Body of pancreas (tissue), 4 donors: ENCODE measurements around the gene MOSPD3.

Source experiments
- POLR2A ChIP-seq, 3 donors: fragments of 450-650 bp; IDR thresholded peaks; one replicate each; pipeline ENCODE4 v1.6.1; 2016; ENCODE audit warnings: antibody characterized with exemption in 3 of 3, mild to moderate bottlenecking in 2 of 3
- TF ChIP-seq, protein P1 (sequence below), 7 experiments: fragments of 450-650 bp in 4 of 7; fragments of 200-600 bp in 3 of 7; sonication (generic) in 3 of 7; IDR thresholded peaks; one replicate each; pipeline ENCODE4 v1.5.1; 2016 to 2019; ENCODE audit warnings: antibody characterized with exemption in 7 of 7

GRCh38 chr7:100614308-100614861, 2.0 kb downstream of the MOSPD3 start:
- TF ChIP-seq, protein P1, sequence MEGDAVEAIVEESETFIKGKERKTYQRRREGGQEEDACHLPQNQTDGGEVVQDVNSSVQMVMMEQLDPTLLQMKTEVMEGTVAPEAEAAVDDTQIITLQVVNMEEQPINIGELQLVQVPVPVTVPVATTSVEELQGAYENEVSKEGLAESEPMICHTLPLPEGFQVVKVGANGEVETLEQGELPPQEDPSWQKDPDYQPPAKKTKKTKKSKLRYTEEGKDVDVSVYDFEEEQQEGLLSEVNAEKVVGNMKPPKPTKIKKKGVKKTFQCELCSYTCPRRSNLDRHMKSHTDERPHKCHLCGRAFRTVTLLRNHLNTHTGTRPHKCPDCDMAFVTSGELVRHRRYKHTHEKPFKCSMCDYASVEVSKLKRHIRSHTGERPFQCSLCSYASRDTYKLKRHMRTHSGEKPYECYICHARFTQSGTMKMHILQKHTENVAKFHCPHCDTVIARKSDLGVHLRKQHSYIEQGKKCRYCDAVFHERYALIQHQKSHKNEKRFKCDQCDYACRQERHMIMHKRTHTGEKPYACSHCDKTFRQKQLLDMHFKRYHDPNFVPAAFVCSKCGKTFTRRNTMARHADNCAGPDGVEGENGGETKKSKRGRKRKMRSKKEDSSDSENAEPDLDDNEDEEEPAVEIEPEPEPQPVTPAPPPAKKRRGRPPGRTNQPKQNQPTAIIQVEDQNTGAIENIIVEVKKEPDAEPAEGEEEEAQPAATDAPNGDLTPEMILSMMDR (IDR thresholded peaks at IDR 0.05), result no peak
- no peak for TF ChIP-seq POLR2A (IDR thresholded peaks at IDR 0.05)
